IMR-90 (cell line): ENCODE measurements around the gene FARP1. TPM values are rescaled to one million over a fixed set of nuclear protein-coding genes. Genes with fewer than 3 reads are reported as not detected.

Experiments used
- ATAC-seq: fragments of 200-7000 bp; cut with Tn5 transposase; 2 replicates; pipeline ENCODE4 v1.9.1; 2020; ENCODE audit warnings: low read depth, mild to moderate bottlenecking, moderate library complexity
- BruUV-seq: library from RNA; stranded (reverse); fragments of 400-500 nt; replicated peaks from 2 replicates; lab custom pipeline; 2021; lab: Mats Ljungman, UMichigan
- CTCF ChIA-PET: fragments of 300-600 bp; formaldehyde crosslinking; extraction: SDS; loops from one replicate; lab custom pipeline; 2021; ENCODE audit warnings: antibody characterized with exemption; lab: Yijun Ruan, JAX
- POLR2A ChIA-PET: fragments of 300-600 bp; sonication (Branson Sonifier 250); formaldehyde crosslinking; loops from one replicate; lab custom pipeline; 2022; ENCODE audit warnings: antibody characterized with exemption; ENCODE audit not compliant: unreplicated experiment; lab: Charles Lee
- DNase-seq: peaks from one replicate; pipeline ENCODE4 v3.0.0; 2013
- H2AFZ ChIP-seq: replicated peaks from 2 replicates; pipeline ENCODE3; 2013; ENCODE audit warnings: low read length, mild to moderate bottlenecking; ENCODE audit not compliant: poor library complexity
- H2AK5ac ChIP-seq: 2 replicates; pipeline ENCODE4 v1.6.1; 2013; ENCODE audit warnings: low read depth, low read length, inconsistent platforms
- H2AK9ac ChIP-seq: replicated peaks from 2 replicates; pipeline ENCODE3; 2013; ENCODE audit warnings: mild to moderate bottlenecking, low read depth, low read length, moderate library complexity; ENCODE audit not compliant: poor library complexity
- H2BK120ac ChIP-seq: 2 replicates; pipeline ENCODE4 v1.6.1; 2013; ENCODE audit warnings: low read depth, low read length, inconsistent platforms
- H2BK15ac ChIP-seq: 3 replicates; pipeline ENCODE4 v1.6.1; 2013; ENCODE audit warnings: low read depth, low read length, inconsistent platforms
- H2BK20ac ChIP-seq: 2 replicates; pipeline ENCODE4 v1.6.1; 2013; ENCODE audit warnings: low read depth, mild to moderate bottlenecking, inconsistent platforms, low read length, moderate library complexity
- H2BK5ac ChIP-seq: 2 replicates; pipeline ENCODE4 v1.6.1; 2013; ENCODE audit warnings: mild to moderate bottlenecking, low read depth, low read length, inconsistent platforms; ENCODE audit not compliant: poor library complexity, severe bottlenecking
- H3K14ac ChIP-seq: replicated peaks from 2 replicates; pipeline ENCODE4 v1.6.1; 2013; ENCODE audit warnings: low read depth, low read length, inconsistent platforms
- H3K18ac ChIP-seq: 2 replicates; pipeline ENCODE4 v1.6.1; 2013; ENCODE audit warnings: low read depth, low read length, control low read depth
- H3K23ac ChIP-seq: 2 replicates; pipeline ENCODE4 v1.6.1; 2013; ENCODE audit warnings: low read depth, low read length, inconsistent platforms
- H3K27ac ChIP-seq: 2 replicates; pipeline ENCODE4 v1.5.1; 2013; ENCODE audit warnings: mild to moderate bottlenecking, control low read depth, low read length; ENCODE audit not compliant: insufficient read depth
- H3K27me3 ChIP-seq: 2 replicates; pipeline ENCODE4 v1.6.1; 2013; ENCODE audit warnings: low read length; ENCODE audit not compliant: control insufficient read depth, insufficient read depth
- H3K36me3 ChIP-seq: 2 replicates; pipeline ENCODE4 v1.6.1; 2013; ENCODE audit warnings: low read length, mixed read lengths; ENCODE audit not compliant: control insufficient read depth, insufficient read depth
- H3K4ac ChIP-seq: 2 replicates; pipeline ENCODE4 v1.6.1; 2013; ENCODE audit warnings: low read depth, low read length, inconsistent platforms
- H3K4me1 ChIP-seq: 2 replicates; pipeline ENCODE4 v1.6.1; 2013; ENCODE audit warnings: low read length, mixed read lengths; ENCODE audit not compliant: control insufficient read depth, insufficient read depth
- H3K4me2 ChIP-seq: 2 replicates; pipeline ENCODE4 v1.6.1; 2013; ENCODE audit warnings: low read depth, mild to moderate bottlenecking, control low read depth, low read length, moderate library complexity
- H3K4me3 ChIP-seq: 2 replicates; pipeline ENCODE4 v1.5.1; 2013; ENCODE audit warnings: low read depth, mild to moderate bottlenecking, control low read depth, low read length, moderate library complexity; ENCODE audit not compliant: insufficient read depth
- H3K56ac ChIP-seq: 2 replicates; pipeline ENCODE4 v1.6.1; 2013; ENCODE audit warnings: low read length, inconsistent platforms; ENCODE audit not compliant: insufficient read depth; ENCODE audit errors: extremely low read depth
- H3K79me1 ChIP-seq, 2 experiments: 2 replicates each; pipeline ENCODE4 v1.6.1; 2013; ENCODE audit warnings: low read length in 2 of 2, inconsistent platforms in 1 of 2, low read depth in 1 of 2
- H3K9ac ChIP-seq: 2 replicates; pipeline ENCODE4 v1.6.1; 2013; ENCODE audit warnings: low read depth, low read length, control low read depth
- H3K9me1 ChIP-seq: 2 replicates; pipeline ENCODE4 v1.6.1; 2013; ENCODE audit warnings: low read length, inconsistent platforms; ENCODE audit not compliant: insufficient read depth
- H3K9me3 ChIP-seq: 2 replicates; pipeline ENCODE4 v1.6.1; 2013; ENCODE audit warnings: low read length; ENCODE audit not compliant: control insufficient read depth, insufficient read depth
- H4K20me1 ChIP-seq: 2 replicates; pipeline ENCODE4 v1.6.1; 2013; ENCODE audit warnings: low read length, inconsistent platforms; ENCODE audit not compliant: insufficient read depth
- H4K5ac ChIP-seq: 2 replicates; pipeline ENCODE4 v1.6.1; 2013; ENCODE audit warnings: mild to moderate bottlenecking, low read depth, low read length, control low read depth
- H4K8ac ChIP-seq, 2 experiments: 2 replicates each; pipeline ENCODE4 v1.6.1; 2013; ENCODE audit warnings: low read depth in 2 of 2, low read length in 2 of 2, control low read depth in 1 of 2, inconsistent platforms in 1 of 2
- H4K91ac ChIP-seq: 2 replicates; pipeline ENCODE4 v1.6.1; 2013; ENCODE audit warnings: low read depth, low read length, inconsistent platforms; ENCODE audit not compliant: insufficient read depth
- BHLHE40 ChIP-seq: fragments of 150-350 bp; IDR thresholded peaks from 2 replicates; pipeline ENCODE4 v1.6.1; 2016; ENCODE audit warnings: mild to moderate bottlenecking, low read depth, low read length
- CEBPB ChIP-seq: IDR thresholded peaks from 2 replicates; pipeline ENCODE4 v1.6.1; 2012; ENCODE audit warnings: low read depth, low read length, improper control_type of control experiment
- CHD1 ChIP-seq: IDR thresholded peaks from 2 replicates; pipeline ENCODE4 v1.6.1; 2012; ENCODE audit warnings: low read depth, low read length, improper control_type of control experiment
- FOS ChIP-seq: fragments of 150-350 bp; IDR thresholded peaks from 2 replicates; pipeline ENCODE4 v1.6.1; 2016; ENCODE audit warnings: low read depth, low read length
- MAFK ChIP-seq: IDR thresholded peaks from 2 replicates; pipeline ENCODE4 v1.6.1; 2012; ENCODE audit warnings: low read depth, low read length, improper control_type of control experiment
- MAZ ChIP-seq: IDR thresholded peaks from 2 replicates; pipeline ENCODE4 v1.6.1; 2012; ENCODE audit warnings: low read depth, mild to moderate bottlenecking, low read length, improper control_type of control experiment, moderate library complexity, borderline replicate concordance
- MXI1 ChIP-seq: IDR thresholded peaks from 2 replicates; pipeline ENCODE4 v1.6.1; 2012; ENCODE audit warnings: low read depth, mild to moderate bottlenecking, low read length, moderate library complexity, borderline replicate concordance
- NFE2L2 ChIP-seq: fragments of 150-350 bp; IDR thresholded peaks from 2 replicates; pipeline ENCODE4 v1.6.1; 2016; ENCODE audit warnings: low read depth, mild to moderate bottlenecking, low read length
- POLR2A ChIP-seq: IDR thresholded peaks from 2 replicates; pipeline ENCODE4 v1.6.1; 2012; ENCODE audit warnings: mild to moderate bottlenecking, low read depth, low read length
- RAD21 ChIP-seq: IDR thresholded peaks from 2 replicates; pipeline ENCODE4 v1.6.1; 2012; ENCODE audit warnings: low read length, improper control_type of control experiment
- RCOR1 ChIP-seq: IDR thresholded peaks from 2 replicates; pipeline ENCODE4 v1.6.1; 2012; ENCODE audit warnings: mild to moderate bottlenecking, low read length, improper control_type of control experiment; ENCODE audit not compliant: insufficient replicate concordance
- RFX5 ChIP-seq: IDR thresholded peaks from 2 replicates; pipeline ENCODE4 v1.8.0; 2012; ENCODE audit warnings: low read depth, mild to moderate bottlenecking, low read length, moderate library complexity
- SMC3 ChIP-seq: fragments of 150-350 bp; IDR thresholded peaks from 2 replicates; pipeline ENCODE4 v1.6.1; 2016; ENCODE audit warnings: low read depth, mild to moderate bottlenecking, antibody characterized with exemption, low read length, moderate library complexity
- WGBS, 2 experiments: methylation state at CpG; one replicate each; pipeline versions ENCODE4 v1.1.5 to v1.1.7; 2013; ENCODE audit warnings: missing lambda C conversion rate in 2 of 2; ENCODE audit not compliant: insufficient read length in 1 of 2; ENCODE audit errors: extremely low coverage in 2 of 2; 5-methylcytosine and 5-hydroxymethylcytosine counted together
- dilution Hi-C: fragments of 300-500 bp; cut with HindIII; formaldehyde crosslinking; loops from one replicate; pipeline ENCODE4 v1.14.3; 2018; ENCODE audit warnings: low sequenced_read_pairs; ENCODE audit not compliant: unreplicated experiment
- in situ Hi-C: fragments of 300-500 bp; cut with MboI; formaldehyde crosslinking; loops from 3 replicates; pipeline ENCODE4 v1.14.3; 2019; ENCODE audit warnings: low sequenced_read_pairs, inconsistent platforms, mixed read lengths
- intact Hi-C: fragments of 100-400 bp; cut with micrococcal nuclease; formaldehyde crosslinking; loops from 2 replicates; pipeline ENCODE4 v1.10.0; 2022
- polyA plus RNA-seq, 3 experiments: library from polyadenylated mRNA; depleted of rRNA; stranded (reverse); fragments of >200 nt; gene quantifications; 2 replicates each; pipeline ENCODE4 v1.2.3, GENCODE V29; 2012; ENCODE audit warnings: low replicate concordance in 1 of 3
- total RNA-seq: library from RNA; depleted of rRNA; stranded (reverse); fragments of >200 nt; gene quantifications from 2 replicates; pipeline ENCODE4 v1.2.3, GENCODE V29; 2012
- TF ChIP-seq, protein P1 (sequence below): conservative IDR thresholded peaks from 2 replicates; pipeline ENCODE4 v1.5.1; 2012; ENCODE audit warnings: mild to moderate bottlenecking, low read depth, low read length, improper control_type of control experiment
- TF ChIP-seq, protein P2 (sequence below): fragments of 150-350 bp; IDR thresholded peaks from 2 replicates; pipeline ENCODE4 v1.6.1; 2016; ENCODE audit warnings: low read depth, mild to moderate bottlenecking, low read length, moderate library complexity, borderline replicate concordance
- TF ChIP-seq, protein P3 (sequence below): fragments of 150-350 bp; IDR thresholded peaks from 2 replicates; pipeline ENCODE4 v1.6.1; 2017; ENCODE audit warnings: mild to moderate bottlenecking, antibody characterized with exemption, low read length, low read depth

The FARP1 gene
- total and polyA plus RNA-seq, 2 of the 4 experiments (the other 2 are of a cell fraction), result 39.6 to 57.0 TPM

DNA sequence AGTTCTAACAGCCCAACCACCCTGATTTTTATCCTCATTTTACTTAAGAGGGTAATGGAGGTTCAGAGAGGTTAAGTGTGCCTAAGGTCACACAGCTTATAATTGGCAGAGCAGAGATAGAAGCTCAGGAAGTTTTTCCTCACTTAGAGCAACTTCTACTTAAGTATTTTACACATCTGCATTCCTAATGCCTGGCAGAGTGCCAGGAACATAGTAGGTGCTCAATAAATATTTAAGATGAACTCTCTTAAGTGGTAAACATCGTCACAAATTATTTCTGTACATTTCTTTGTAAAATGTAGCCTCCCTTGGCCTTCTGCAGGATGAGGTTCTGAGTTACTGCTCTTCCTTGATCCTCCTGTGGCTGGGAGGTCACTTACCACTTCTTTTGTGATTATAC, 14.7 kb downstream of the FARP1 start:
- peaks cover 8% of the 10 kb centered on the region for H3K36me3 ChIP-seq
- BruUV-seq, result no TSS peak
- no peaks in the 10 kb centered on the region for H3K27me3 ChIP-seq
- H3K4ac ChIP-seq, result no peak overlapping the region
- in situ Hi-C loops (no loop called here), dilution Hi-C loops (no loop called here), intact Hi-C loops (no loop called here)
- no peak overlapping the region for H2BK120ac ChIP-seq
- no peak overlapping the region for H3K56ac ChIP-seq
- no peak for DNase-seq
- H2BK20ac ChIP-seq, result no peak overlapping the region
- no peak overlapping the region; the same call in 1 of the 2 replicates for H3K18ac ChIP-seq
- H2BK5ac ChIP-seq, result no peak overlapping the region
- H3K4me3 ChIP-seq, result no peak overlapping the region
- peaks cover 42 to 90% of the 10 kb centered on the region in 2 experiments for H3K79me1 ChIP-seq
- no peaks in the 10 kb centered on the region for H3K9me3 ChIP-seq
- H3K14ac ChIP-seq, result no peak overlapping the region
- 0 out of 4 replicates have a peak overlapping the region, but pooled peaks of 1 of the 2 experiments have one; percentile 4 for H4K8ac ChIP-seq
- ChIA-PET CTCF (no interaction called here), POLR2A (no interaction called here)
- peaks cover 88% of the 10 kb centered on the region for H4K20me1 ChIP-seq
- H2AK9ac ChIP-seq, result no peak overlapping the region
- H4K5ac ChIP-seq, result peak overlapping the region; percentile 73
- H3K9me1 ChIP-seq, result peaks cover 45% of the 10 kb centered on the region
- no peak overlapping the region for H3K4me2 ChIP-seq
- no peak overlapping the region for H3K27ac ChIP-seq
- H2AFZ ChIP-seq, result no peak overlapping the region
- no peak overlapping the region for H4K91ac ChIP-seq
- ATAC-seq, result no peak
- TF ChIP-seq RAD21, result no peak
- TF ChIP-seq, protein P1, sequence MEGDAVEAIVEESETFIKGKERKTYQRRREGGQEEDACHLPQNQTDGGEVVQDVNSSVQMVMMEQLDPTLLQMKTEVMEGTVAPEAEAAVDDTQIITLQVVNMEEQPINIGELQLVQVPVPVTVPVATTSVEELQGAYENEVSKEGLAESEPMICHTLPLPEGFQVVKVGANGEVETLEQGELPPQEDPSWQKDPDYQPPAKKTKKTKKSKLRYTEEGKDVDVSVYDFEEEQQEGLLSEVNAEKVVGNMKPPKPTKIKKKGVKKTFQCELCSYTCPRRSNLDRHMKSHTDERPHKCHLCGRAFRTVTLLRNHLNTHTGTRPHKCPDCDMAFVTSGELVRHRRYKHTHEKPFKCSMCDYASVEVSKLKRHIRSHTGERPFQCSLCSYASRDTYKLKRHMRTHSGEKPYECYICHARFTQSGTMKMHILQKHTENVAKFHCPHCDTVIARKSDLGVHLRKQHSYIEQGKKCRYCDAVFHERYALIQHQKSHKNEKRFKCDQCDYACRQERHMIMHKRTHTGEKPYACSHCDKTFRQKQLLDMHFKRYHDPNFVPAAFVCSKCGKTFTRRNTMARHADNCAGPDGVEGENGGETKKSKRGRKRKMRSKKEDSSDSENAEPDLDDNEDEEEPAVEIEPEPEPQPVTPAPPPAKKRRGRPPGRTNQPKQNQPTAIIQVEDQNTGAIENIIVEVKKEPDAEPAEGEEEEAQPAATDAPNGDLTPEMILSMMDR, result no peak
- TF ChIP-seq POLR2A, result no peak
- no peak for TF ChIP-seq NFE2L2
- TF ChIP-seq BHLHE40, result no peak
- TF ChIP-seq MAFK, result no peak
- no peak for TF ChIP-seq MAZ
- TF ChIP-seq, protein P2, sequence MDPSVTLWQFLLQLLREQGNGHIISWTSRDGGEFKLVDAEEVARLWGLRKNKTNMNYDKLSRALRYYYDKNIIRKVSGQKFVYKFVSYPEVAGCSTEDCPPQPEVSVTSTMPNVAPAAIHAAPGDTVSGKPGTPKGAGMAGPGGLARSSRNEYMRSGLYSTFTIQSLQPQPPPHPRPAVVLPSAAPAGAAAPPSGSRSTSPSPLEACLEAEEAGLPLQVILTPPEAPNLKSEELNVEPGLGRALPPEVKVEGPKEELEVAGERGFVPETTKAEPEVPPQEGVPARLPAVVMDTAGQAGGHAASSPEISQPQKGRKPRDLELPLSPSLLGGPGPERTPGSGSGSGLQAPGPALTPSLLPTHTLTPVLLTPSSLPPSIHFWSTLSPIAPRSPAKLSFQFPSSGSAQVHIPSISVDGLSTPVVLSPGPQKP, result no peak
- TF ChIP-seq CHD1, result no peak
- TF ChIP-seq FOS, result no peak
- no peak for TF ChIP-seq SMC3
- TF ChIP-seq RCOR1, result no peak
- no peak for TF ChIP-seq CEBPB
- TF ChIP-seq RFX5, result no peak
- TF ChIP-seq MXI1, result no peak
- TF ChIP-seq, protein P3, sequence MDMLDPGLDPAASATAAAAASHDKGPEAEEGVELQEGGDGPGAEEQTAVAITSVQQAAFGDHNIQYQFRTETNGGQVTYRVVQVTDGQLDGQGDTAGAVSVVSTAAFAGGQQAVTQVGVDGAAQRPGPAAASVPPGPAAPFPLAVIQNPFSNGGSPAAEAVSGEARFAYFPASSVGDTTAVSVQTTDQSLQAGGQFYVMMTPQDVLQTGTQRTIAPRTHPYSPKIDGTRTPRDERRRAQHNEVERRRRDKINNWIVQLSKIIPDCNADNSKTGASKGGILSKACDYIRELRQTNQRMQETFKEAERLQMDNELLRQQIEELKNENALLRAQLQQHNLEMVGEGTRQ, result no peak
- H2BK15ac ChIP-seq, result 0 out of 3 replicates have a peak overlapping the region, but pooled peaks have one; percentile 7
- H3K4me1 ChIP-seq, result peaks cover 15% of the 10 kb centered on the region
- H3K9ac ChIP-seq, result no peak overlapping the region
- no peak overlapping the region for H3K23ac ChIP-seq
- H2AK5ac ChIP-seq, result peak overlapping the region; percentile 30; the same call in 1 of the 2 replicates
- no CpG with 5 or more reads among the region's 1 CpG for WGBS, 2 experiments
